ENCODE results near the gene THOC6.

THOC6 gene

GRCh38 chr16:2992383-2993081, 31.3 kb upstream of the THOC6 start:
- no peak for DNase-seq

GRCh38 chr16:2996298-2996697, 27.5 kb upstream of the THOC6 start:
- no peak for DNase-seq

- no peak for DNase-seq
These were observed 23.9 kb upstream of the THOC6 start for GRCh38 chr16:2999929-3000328.

- no peak for DNase-seq
These were observed 23.3 kb upstream of the THOC6 start for GRCh38 chr16:3000540-3000939.

- DNase-seq = no peak
These were observed 22.5 kb upstream of the THOC6 start for GRCh38 chr16:3001316-3001715.

- DNase-seq = peak; percentile 99
These were observed 20.1 kb upstream of the THOC6 start for GRCh38 chr16:3003582-3004270.

GRCh38 chr16:3004319-3004718, 19.5 kb upstream of the THOC6 start:
- DNase-seq = no peak

GRCh38 chr16:3004781-3005284, 19.0 kb upstream of the THOC6 start:
- no peak for DNase-seq

GRCh38 chr16:3007059-3007956, 16.5 kb upstream of the THOC6 start:
- DNase-seq = no peak

- peak; percentile 31 for DNase-seq
These were observed 15.7 kb upstream of the THOC6 start for GRCh38 chr16:3007957-3008689.

- DNase-seq = no peak
These were observed 15.2 kb upstream of the THOC6 start for GRCh38 chr16:3008690-3009037.

- no peak for DNase-seq
These were observed 14.1 kb upstream of the THOC6 start for GRCh38 chr16:3009568-3010390.

- no peak for DNase-seq
These were observed 13.3 kb upstream of the THOC6 start for GRCh38 chr16:3010510-3010909.

GRCh38 chr16:3012246-3012645, 11.6 kb upstream of the THOC6 start:
- no peak for DNase-seq

- no peak for DNase-seq
These were observed 10.9 kb upstream of the THOC6 start, which contains the start of gene CLDN9 for GRCh38 chr16:3012828-3013420. Gene CLDN9 (plus strand): TSS chr16:3012923. CDS start chr16:3013363, 440 bp downstream.

GRCh38 chr16:3013491-3013951, 10.3 kb upstream of the THOC6 start:
- no peak for DNase-seq

GRCh38 chr16:3013998-3014690, 9.7 kb upstream of the THOC6 start:
- DNase-seq = no peak

- no peak for DNase-seq
These were observed 8.9 kb upstream of the THOC6 start for GRCh38 chr16:3014971-3015370.

- no peak for DNase-seq
These were observed 7.8 kb upstream of the THOC6 start for GRCh38 chr16:3015865-3016521.

- DNase-seq = no peak
These were observed 6.5 kb upstream of the THOC6 start for GRCh38 chr16:3017344-3017743.

Data from CD4-positive, alpha-beta T cell treated with Interleukin-10 for 1 hour (primary cell).